HG02938 (cell line): ENCODE measurements around the gene ALPL.
"Not testable (repeated sequence)": the region's sequence is repeated elsewhere in the genome, so short reads cannot be mapped to it uniquely, and the experiment has no call there.

Experiments
- ATAC-seq: cut with Tn5 transposase; IDR thresholded peaks from one replicate; pipeline ENCODE4 v1.9.1; 2021; ENCODE audit warnings: mild to moderate bottlenecking, moderate library complexity; ENCODE audit not compliant: unreplicated experiment

ALPL gene

GRCh38 chr1:21553116-21553926 lies 44.1 kb downstream of the ALPL start:
- no peak for ATAC-seq

GRCh38 chr1:21559788-21560567 lies 50.8 kb downstream of the ALPL start:
- ATAC-seq: no peak

GRCh38 chr1:21560916-21561638 lies 51.9 kb downstream of the ALPL start:
- no peak for ATAC-seq

DNA sequence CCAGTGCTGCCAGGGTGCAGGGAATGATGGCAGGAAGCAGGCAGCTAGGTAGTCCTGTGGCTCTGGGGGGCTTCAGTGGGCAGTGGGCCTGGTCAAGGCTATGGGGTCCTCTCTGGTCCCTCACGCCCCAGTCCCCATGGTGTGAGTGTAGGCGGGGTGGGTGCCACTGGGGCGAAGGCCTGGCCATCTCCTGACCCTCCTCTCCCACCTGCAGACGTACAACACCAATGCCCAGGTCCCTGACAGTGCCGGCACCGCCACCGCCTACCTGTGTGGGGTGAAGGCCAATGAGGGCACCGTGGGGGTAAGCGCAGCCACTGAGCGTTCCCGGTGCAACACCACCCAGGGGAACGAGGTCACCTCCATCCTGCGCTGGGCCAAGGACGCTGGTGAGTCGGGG lies 53.7 kb downstream of the ALPL start:
- no peak for ATAC-seq

- no peak for ATAC-seq
Observed at GRCh38 chr1:21563971-21564370, 54.7 kb downstream of the ALPL start.

- no peak for ATAC-seq
Observed at GRCh38 chr1:21564521-21565095, 55.4 kb downstream of the ALPL start.

DNA sequence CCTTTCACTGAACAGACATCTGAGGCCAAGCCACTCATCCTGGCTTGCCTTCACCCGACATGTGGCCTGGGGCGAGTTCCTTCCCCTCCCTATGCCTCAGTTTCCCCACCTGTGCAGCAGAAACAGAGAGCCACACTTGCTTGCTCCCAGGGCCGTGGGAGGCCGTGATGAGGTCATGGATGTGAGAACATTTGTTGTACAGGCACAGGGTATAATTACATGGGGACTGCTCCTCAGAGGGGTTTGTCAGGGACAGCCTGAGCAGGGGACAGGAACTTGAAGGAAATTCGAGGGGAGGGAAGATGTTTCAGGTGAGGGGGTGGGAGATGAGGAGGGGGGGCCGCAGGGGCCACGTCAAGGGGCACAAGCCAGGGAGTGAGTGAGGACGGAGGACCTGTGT lies 56.1 kb downstream of the ALPL start:
- ATAC-seq: no peak

DNA sequence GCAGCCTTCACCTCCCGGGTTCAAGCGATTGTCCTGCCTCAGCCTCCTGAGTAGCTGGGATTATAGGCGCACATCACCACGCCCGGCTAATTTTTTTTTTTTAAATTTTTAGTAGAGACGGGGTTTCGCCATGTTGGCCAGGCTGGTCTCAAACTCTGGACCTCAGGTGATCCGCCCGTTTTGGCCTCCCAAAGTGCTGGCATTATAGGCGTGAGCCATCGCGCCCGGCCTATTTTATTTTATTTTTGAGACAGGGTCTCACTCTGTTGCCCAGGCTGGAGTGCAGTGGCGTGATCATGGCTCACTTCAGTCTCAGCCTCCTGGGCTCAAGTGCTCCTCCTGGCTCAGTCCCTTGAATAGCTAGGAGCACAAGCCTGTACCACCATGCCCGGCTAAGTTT lies 57.1 kb downstream of the ALPL start:
- ATAC-seq: not testable (repeated sequence)

DNA sequence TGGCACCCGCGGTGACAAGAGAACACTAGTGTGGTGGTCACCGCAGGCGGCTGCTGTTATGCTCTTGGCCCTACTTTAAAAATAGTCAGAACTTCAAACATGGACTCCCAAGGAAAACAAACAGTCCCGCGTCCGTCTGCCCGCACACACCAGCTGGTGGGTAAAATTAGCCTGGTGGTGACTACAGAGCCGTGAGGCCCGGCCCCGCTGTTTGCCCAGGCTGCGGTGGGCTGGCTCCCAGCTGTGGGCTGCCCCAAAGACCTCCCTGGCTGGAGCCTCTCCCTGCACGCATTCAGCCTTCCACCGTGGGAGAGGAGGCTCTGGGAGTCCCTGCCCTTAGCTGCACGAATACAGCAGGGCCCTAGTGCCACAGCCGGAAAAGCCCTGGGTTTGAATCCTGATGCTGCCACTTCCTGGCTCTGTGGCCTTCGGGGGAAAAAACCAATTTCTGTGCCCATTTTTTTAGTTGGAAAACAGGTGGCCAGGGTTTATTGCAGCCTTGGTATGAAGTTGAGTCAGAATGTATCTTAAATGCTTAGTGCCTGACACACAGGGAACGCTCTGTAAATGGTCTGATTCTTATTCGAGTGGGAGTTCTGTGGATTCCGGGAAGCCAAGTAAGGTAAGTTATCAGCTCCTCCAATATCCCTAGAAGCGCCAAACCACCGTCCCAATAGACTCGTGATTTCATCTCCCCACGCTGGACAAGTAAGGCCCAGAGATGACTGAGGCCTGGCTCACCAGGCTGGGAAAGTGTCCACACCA lies 58.2 kb downstream of the ALPL start:
- no peak for ATAC-seq

GRCh38 chr1:21568006-21568746 lies 59.0 kb downstream of the ALPL start:
- ATAC-seq: no peak

GRCh38 chr1:21568809-21569385 lies 59.7 kb downstream of the ALPL start:
- no peak for ATAC-seq

- ATAC-seq: no peak
Observed at GRCh38 chr1:21569820-21570527, 60.8 kb downstream of the ALPL start.

DNA sequence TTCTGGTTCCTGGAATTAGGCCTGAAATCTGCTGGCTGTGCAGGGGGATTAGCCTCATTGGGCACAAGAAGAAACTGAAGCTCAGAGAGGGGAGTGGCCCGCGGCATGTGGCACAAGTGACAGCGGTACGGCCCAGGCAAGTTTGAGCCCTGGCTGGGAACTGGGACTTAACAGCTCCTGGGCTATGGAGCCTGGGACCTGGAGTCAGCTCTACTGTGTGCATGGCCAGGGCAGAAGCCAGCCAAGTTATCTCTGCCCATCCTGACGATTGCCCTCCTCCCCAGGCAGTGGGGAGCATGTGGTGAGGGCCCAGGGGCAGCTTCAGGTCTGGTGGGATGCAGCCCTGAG lies 61.3 kb downstream of the ALPL start:
- ATAC-seq: no peak

- ATAC-seq: no peak
Observed at GRCh38 chr1:21570885-21571284, 61.7 kb downstream of the ALPL start.

DNA sequence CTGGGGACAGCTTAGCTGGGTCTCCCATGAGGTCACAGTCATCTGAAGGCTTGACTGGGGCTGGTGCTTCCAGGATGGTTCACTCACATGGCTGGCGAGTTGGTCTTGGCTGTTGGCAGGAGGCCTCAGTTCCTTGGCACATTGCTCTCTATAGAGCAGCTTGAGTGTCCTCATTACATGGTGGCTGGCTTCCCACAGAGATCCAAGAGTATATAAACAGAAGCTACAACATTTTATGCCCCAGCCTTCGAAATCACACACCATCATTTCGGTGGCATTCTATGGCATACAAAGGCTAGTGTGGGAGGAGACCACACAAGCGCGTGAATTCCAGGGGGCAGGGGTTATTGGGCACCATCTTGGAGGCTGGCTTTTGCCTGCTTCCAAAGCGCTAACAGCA lies 63.0 kb downstream of the ALPL start:
- ATAC-seq: no peak

DNA sequence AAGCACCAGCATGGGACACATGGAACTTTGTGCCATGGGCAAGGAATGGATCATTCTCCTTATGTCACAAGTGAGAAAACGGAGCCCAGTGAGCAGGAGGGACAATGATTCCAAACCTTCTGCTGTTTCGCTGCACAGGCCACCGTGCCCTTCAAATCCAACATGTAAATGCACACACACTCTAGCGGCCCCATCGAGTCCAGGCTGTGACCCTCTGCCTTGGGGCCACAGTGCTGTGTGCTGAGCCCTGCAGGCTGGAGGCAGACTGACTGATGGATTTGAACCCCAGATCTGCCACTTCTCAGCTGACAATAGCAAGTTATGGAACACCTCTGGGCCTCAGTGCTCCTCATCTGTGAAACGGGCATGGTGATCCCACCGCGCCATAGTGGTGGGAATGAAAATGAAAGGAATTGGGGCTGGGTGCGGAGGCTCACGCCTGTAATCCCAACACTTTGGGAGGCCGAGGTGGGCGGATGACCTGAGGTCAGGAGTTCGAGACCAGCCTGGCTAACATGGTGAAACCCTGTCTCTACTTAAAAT lies 63.6 kb downstream of the ALPL start:
- no peak for ATAC-seq

DNA sequence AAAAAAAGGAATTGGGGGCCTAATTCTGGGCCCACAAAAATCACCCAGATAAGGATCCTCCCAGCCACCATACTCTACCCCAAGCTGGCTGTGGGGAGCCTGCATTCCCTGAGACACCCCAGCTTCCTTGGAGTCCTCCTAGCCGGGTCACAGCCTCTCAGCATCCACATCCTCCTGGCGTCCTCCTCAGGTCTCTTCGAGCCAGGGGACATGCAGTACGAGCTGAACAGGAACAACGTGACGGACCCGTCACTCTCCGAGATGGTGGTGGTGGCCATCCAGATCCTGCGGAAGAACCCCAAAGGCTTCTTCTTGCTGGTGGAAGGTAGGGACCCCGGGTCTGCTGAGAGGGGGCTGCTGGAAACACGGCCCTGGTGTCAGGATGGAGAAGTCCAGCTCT lies 64.3 kb downstream of the ALPL start:
- ATAC-seq: no peak

GRCh38 chr1:21573971-21574465 lies 64.8 kb downstream of the ALPL start:
- ATAC-seq: no peak
